GM21360 (cell line): Measurements from ENCODE around the gene PEX5L.
"Not testable (repeated sequence)": the region's sequence is repeated elsewhere in the genome, so short reads cannot be mapped to it uniquely, and the experiment has no call there.

Experiments used
- ATAC-seq: cut with Tn5 transposase; IDR thresholded peaks from one replicate; pipeline ENCODE4 v1.9.1; 2021; ENCODE audit warnings: mild to moderate bottlenecking, moderate library complexity; ENCODE audit not compliant: unreplicated experiment

The PEX5L gene

DNA sequence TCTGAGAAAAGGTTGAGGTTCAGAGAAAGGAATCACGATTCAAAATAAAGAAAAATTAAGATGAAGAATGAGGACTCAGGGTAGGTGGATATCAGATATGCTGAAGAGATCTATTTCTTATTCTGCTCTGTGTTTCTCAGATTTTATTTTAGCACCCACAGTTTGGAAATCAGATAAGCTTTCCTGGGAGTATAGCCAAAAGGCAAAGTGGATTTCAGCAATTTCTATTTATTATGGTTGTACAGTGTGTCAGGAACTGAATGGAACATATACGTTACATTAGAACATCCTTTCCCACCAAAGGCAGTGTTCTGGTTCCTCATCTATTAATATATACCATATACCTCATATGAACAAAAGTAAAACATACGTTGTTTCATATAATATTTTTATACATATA, 18.9 kb downstream of the PEX5L start:
- no peak for ATAC-seq

DNA sequence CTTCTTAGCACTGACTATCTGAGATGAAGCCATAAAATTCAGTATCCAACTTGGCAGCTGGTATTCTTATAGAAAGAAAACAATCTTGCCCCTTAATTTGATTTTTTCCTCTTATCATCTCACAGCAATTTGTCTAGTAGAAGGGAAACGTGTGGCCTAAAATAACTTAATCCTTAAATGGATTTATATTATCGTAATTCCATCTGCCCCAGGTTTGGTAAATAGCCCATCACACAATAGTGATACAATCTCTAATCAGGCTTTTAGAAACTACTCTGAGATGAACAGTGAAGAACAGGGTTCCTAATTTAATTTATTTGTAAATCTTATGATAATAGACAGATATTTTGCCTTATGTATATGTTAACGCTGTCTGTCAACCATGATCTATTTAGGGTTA, 24.8 kb downstream of the PEX5L start:
- no peak for ATAC-seq

DNA sequence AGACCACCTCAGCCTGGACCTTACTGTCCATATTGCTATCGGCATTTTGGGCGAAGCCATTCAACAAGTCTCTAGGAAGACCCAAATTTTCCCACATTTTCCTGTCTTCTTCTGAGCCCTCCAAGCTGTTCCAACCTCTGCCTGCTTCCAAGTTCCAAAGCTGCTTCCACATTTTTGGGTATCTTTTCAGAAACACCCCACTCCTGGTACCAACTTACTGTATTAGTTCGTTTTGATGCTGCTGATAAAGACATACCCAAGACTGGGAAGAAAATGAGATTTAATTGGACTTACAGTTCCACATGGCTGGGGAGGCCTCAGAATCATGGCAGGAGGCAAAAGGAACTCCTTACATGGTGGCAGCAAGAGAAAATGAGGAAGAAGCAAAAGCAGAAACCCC, 28.4 kb downstream of the PEX5L start:
- ATAC-seq = not testable (repeated sequence)

DNA sequence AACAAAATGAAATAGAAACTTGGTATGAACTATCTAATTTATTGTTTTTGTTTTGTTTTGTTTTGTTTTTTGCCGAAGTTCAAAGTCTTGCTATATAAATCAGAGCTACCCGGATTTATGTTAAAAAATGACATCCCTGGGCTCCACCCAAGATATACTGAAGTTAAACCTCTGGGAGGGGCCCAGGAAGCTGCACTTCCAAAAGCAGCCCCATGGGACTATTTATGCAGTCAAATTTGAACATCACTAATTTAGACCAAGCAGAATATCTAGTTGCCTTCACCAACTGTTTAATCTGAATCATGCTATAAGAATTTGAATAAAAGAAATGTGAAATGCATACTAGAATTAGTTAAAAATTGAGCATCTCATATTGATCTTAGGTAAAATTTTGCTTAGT, 32.2 kb downstream of the PEX5L start:
- no peak for ATAC-seq

DNA sequence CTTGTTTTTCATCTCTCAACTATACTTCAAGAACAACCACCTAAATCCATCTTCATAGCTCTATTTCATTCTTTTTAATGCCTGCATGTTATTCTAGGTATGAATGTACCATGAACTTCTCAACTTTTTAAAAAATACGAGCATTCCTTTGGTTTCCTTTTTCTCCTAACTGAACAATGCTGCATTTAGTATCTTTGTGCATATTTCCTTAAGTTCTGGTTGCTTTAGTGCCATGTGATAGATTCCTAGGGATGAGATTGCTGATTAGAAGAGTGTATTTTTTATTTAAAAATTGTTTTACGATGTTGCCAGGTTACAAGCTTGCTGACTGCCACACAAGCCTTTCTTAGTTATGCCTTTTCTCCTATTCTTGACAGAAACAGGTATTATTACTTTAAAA, 34.7 kb downstream of the PEX5L start:
- ATAC-seq = no peak

DNA sequence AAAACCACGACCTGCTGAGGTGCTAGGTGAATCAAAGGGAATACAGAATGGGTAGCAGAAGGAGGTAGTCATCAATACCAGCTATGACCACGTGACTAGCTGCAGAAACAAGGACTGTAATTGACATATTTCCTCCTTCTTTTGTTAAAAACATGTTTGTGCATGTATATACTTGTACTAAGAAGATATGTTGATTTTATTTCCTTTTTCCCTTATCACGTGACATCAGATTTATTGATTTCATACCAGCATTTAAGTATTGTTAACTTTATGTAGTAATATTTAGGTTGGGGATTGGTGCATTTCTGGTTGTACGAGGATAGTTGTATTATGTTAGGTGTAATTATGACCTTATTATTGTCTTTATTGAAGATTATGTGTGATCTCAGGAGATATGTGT, 36.2 kb downstream of the PEX5L start:
- ATAC-seq = no peak

DNA sequence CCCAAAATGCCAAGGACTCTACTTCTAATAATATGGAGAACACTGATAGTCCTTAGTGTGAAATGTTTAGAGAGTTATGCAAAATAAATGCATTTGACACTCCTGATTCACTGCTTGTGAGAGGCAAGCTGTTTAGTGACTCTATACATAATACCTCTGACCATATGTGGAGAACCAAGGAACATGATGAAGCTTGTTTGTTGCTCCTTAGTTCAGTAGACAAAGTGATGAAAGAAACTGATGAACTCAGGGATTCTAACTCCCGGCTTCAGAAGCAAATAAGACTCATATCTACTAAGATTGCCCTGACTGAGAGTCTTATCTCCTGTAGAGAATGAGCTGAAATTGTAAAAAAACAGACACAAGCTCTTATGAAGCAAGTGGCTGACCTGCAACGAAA, 41.3 kb downstream of the PEX5L start:
- no peak for ATAC-seq

DNA sequence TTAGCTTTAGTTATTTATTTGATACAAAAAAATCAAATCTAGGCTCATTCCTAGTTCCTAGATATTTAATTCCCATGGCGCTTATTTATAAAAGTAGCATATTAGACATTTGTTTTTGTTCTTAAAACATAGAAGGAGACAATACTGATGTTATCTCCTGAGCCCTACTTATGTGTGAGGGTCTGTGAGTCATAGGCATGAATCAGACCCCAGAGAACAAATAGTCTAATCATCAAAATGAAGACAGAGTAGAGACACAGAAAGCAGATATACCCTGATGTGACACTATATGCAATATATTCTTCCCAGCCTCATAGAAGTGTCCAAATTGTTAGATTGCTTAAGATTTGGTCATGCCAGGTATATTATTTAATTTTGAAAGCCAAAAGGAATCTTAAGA, 44.9 kb downstream of the PEX5L start:
- no peak for ATAC-seq

DNA sequence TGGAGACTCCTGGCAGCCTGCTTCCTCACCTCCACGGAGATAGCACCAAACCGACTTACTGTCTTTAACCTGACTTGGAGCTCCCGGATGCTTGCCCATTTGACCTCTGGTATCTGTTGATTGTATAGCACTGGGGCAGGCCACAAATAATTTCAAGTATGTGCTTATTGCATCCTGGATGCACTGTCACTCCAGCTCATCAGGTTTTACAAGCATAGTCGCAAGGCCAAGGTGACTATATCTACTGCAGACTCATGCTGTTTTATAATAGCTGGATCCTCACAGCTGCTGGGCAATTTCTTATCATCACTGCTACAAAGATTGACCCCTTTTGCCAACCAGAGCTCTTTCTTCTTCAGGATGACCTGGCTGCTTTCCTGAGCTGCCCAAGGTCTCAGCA, 45.6 kb downstream of the PEX5L start:
- no peak for ATAC-seq

DNA sequence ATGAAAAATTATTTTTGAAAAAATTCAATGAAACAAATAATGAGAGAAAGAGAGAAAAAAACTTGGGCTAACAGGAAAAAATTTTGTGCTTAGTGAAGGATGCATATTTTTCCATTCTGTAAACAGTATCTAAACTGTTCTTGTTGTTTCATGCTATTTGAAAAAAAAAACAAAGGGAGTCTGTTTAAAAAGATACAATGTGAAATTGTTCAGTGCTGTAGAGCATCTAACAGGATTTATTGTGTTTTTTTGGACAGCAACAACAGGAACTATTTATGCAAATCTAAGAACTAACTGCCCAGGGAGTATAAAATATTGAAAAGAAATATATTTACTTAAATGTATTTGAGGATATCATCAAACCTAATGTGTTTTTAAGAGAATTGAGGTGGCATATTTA, 55.1 kb downstream of the PEX5L start:
- no peak for ATAC-seq

DNA sequence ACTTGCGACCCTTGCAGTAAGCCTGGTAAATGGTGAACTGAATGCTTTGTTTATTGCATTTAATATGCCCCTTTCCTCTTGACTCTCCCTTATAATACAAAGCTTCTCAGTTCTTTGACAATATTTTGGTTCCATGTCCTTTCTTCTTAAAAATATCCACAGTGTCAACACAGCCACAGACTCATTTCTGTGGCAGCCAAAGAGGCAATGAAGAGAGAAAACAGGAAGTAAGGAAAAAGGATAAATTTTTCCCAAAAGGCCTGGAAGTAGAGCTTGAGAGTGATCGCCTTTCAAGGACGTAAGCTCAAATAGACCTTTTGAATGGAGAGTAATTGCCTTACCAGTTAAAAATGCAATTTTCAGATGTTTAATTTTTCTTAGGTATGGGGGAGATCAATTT, 59.4 kb downstream of the PEX5L start:
- ATAC-seq = no peak

DNA sequence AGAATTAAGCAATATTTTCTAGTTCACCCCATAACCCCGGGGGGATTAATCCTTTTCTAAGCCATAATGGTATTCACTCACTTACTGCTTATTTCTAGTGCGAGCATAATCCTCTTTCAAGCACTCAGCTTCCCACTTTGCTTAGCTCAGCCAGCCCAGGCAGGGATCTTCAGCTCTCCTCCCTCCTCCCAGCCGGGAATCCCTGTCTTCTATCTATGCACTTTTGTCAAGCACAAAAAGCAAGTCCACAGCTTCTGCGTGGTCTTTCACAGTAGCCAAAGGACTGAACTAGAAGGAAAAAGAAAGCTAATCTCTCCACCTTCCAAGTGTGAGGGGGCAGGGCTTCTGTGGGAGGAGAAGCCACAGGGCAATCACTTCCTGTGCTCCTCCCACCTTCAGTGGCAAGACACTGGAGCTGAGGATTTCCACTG, 62.8 kb downstream of the PEX5L start:
- ATAC-seq = no peak

DNA sequence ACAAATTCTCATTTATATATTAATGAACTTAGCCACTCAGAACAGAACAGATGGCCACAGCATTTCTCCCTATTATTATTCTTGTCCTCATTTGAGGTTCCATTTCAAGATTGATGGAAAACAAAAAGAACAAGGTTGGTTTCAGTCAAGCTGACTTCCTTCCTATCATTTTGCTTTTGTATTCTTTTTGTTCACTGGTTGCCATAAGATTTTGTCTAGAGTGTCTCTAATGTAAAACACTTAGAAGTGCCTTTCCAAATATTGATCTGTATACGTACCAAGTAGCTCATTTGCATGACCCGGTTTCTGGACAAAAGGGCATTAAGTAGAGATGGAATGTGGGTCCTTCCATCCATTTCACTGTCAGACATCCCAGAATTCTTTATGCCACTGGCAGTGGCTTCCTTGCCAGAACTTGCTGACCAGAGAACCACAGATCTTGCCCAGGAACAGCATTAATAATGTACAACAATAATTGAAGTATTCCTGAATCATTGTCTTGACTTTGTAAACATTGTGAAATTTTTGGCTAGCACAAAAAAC, 63.8 kb downstream of the PEX5L start:
- ATAC-seq = no peak

DNA sequence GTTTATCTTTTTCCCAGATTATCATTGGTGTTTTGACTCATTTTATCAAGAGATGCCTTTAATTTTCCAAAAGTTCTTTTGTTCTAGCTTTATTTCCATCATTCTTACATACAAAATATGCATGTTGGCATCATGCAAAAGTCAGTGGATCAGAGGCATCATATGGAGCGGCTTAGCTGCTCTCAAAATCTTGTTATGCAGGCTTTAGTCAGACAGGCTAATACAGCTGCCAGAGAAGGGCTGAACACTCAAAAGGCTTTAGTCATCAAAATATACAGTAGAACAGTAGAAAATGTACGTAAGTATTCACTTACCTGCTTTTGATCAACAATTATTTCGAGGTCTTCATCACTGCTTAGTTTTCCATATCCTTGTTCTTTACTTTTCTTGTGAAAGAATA, 65.5 kb downstream of the PEX5L start:
- ATAC-seq = no peak

DNA sequence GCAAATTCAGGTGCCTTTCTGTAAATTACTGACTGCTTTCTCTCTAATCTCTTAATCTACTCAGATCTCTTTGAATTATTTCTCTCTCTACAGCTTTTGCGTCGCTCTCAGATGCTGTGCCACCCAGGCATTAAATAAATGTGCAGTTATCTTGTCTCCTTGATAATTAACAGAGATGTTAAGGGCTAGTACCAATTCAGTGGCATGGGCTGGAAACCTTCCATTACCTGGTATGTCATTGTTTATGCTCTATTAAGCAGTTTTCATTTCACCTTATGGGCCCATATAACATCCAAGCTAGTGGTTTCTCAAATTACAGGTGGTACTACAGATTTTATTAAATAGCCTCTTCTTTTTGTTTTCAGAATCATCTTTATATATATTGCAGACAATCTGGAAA, 66.0 kb downstream of the PEX5L start:
- no peak for ATAC-seq

DNA sequence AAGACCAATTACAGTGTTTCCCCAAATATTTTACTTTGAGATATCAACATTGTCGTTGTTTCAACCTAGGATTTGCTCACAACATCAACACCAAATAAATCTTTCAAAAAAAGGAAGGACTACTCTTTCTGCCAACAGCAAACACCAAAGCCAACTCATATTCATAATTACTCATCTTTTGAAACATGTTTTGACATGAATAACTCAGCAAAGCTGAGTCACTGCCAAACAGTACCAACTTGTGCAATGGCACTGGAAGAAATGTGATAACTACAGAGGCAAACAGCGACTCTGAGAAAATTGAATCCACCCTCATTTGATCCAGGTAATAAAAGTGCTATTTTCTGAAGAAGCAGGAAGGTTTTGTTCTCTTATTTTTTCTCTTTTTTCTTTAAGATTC, 67.2 kb downstream of the PEX5L start:
- no peak for ATAC-seq

DNA sequence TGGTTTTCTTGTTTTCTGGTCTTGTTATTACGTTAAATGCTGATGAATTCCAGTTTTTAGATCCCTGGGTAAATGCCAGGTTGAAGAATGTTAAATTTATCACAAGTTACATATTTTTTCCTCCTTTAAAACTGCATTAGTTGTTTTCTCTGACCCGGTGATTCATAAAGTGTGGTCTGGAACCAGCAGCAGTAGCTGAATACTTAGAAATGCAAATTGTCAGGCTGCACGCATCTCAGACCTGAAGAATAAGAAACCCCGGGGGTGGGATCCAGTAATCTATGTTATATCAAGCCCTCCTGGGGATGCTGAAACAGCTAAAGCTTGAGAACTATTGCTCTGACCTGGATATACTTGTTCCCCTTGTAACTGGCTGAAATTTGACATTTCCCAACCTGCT, 69.1 kb downstream of the PEX5L start:
- peak; percentile 78 for ATAC-seq

DNA sequence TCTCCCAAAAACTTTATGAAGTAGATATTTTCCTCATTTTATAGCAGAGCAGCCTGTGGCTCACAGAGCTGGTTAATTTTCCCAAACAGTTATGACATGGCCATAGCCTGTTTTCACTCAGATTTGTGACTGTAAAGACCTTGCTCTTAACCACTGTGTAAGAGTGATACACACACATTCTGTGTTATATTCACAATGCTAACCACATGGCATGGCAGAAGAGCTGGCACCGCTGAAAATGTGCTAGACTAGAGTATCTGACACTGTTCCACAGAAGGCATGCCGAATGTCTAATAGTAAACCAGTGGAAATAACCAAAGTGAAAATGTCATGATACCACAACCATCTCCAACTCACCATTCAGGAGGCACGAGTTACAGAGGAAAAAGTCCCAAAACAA, 71.8 kb downstream of the PEX5L start:
- no peak for ATAC-seq

DNA sequence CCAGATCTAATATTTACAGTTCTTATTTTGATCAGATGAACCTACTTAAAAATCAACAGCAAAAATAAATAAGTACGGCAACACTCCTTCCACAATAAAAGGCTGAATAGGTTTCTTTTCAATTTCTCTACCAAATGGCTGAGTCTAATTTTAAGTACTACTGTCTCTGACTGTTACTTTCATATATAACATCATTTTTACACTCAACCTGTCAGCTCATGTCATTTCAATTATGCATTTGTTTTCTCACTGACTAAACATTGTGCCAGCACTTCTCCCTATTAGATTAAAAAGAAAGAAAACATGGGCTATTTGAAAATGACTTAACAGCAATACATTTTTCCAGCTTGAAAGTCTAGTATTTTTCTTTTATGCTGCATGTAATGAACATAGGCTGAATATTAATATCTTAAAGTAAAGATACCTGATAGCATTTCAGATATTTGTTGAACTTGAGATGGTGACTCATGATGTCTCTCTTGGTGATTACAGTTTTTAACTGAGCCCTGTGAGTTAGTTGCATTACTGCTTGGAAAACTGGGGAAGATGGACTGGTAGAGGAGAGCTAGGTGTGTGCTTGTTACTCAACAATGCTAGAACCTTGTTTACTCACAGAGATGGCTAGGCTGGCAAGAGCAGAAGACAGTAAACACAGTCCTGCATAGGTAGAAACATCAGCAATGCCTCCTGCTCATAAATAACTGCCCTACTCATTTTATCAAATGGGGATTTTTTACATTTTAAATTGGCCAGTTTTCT, 73.9 kb downstream of the PEX5L start:
- ATAC-seq = no peak

DNA sequence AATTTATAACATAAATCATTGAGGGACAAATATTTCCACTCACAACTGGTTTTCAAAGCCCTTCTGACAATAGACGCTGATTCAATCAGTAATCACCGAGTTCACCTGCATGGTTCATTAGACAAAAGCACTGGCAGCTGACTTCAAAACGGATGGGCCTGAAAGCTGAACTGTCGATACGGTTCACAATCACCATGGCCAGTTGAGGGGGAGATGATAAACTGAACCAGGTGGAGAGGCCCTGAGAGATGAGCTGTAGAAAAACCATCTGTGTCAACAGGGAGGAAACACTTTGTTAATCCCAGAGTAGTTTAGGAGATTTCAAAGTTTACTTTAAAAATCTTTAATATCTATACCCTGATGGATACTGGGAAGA, 75.0 kb downstream of the PEX5L start:
- ATAC-seq = peak; percentile 92

DNA sequence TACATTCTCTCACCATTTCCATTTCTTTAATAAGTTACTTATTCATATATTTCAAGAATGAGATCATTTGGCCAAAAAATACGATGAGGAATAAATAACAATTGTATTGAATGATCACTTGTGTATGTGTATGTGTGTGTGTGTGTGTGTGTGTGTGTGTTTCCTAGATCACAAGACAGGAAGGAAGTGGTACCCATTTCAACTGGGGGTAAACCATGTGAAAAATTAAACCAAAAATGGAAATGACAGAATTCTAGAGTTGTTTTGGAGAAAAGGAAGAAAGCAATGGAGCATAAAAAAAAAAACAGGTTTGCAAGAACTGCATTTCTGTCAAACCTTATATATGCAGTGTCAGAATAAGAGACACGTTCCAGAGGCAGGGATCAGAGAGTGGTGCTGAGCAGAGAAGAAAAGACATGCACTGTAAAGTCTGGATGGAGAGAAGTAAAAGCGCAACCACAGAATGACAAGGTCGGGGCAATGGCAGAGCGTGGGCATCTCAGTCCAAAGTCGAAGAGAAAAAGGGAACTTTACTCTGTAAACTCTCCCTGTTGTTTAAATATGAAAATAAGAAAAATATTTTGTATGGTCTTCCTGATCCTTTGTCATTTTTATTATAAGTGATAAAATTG, 75.5 kb downstream of the PEX5L start:
- peak; percentile 21 for ATAC-seq

DNA sequence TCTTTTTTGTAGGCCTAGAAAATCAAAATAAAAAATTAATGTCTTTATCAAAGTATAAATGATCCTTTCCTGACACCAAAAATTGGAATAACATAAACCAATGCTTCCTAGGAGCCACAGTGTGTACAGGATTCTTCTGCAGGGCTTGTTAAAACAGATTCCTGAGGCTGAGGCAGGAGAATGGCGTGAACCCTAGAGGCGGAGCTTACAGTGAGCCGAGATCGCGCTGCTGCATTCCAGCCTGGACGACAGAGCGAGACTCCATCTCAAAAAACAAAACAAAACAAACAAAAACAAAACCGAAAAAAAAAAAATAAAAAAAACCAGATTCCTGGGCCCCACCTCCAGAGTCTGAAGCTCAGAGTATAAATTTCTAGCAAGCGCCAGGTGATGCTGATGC, 78.0 kb downstream of the PEX5L start:
- ATAC-seq = no peak

DNA sequence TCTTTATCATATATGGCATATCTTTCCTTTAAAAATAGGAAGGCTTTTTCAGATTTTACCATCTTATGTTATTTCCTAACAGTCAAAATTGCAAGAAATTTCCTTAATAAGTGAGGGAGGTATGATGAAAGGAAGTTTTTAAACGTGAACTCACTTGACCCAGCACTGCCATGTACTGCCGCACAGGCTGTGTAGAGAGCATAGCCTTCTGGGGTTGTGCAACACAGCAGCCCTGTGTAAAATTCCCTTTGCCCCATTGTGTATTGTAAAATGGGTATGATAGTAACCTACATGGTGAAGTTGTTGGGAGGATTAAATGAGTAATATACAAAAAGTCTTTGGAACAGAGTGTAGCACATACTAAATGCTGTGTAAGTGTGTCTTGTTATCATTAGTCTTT, 78.6 kb downstream of the PEX5L start:
- no peak for ATAC-seq
